HepG2 (cell line): ENCODE measurements around the gene GJC1.

Source experiments
- EP300 ChIP-seq, 3 experiments: sonication (generic) in 1 of 3; formaldehyde crosslinking in 1 of 3; IDR thresholded peaks; 2 replicates each; pipeline versions ENCODE4 v1.5.1 to v1.6.1; 2011 to 2020; ENCODE audit warnings: low read depth in 2 of 3, low read length in 2 of 3, borderline replicate concordance in 1 of 3, improper control_type of control experiment in 1 of 3, mild to moderate bottlenecking in 1 of 3, missing genetic modification reagents in 1 of 3, moderate library complexity in 1 of 3
- MAFK ChIP-seq, 2 experiments: IDR thresholded peaks in 1 of 2; conservative IDR thresholded peaks in 1 of 2; 2 replicates each; pipeline ENCODE4 v1.6.1; 2011; ENCODE audit warnings: improper control_type of control experiment in 2 of 2, low read length in 2 of 2

DNA sequence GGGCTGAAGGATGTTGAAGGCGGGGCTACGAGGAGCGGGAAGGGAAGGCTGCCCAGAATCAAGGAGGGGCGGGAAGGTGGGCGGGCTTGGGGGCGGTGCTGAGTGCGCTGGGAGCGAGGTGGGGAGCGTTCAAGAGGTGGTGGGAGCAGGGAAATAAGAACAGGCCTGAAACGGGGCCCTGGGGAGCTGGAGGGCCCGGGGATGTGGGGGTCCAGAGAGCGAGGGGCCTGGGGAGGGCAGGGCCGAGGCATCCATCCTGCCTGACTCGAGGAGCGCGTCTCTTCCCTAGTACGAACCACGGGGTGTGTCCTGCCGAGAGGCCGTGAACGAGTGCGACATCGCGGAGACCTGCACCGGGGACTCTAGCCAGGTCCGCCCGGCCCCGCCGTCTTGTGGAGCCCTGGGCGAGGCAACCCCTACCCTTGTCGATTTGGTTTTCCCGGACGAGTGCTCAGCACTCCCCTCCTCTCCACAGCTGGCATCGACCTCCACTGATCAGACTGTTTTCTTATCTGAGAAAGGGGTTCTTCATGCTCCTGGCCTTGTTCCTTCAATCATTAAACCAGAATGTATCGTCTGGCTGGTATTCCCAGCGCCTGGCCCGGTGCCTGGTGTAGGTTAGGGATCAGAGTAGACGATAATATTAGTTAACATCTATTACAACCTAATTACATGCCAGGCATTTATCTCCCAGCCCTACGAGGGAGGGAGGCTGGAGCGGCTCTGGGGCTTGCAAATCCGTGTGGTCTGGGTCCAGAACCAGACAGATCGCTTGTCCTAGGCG is 54.1 kb downstream of the GJC1 start:
- no peak for TF ChIP-seq EP300 (IDR thresholded peaks at IDR 0.05; ENCODE audit: low read depth in 2 of 2, low read length in 2 of 2)
- TF ChIP-seq EP300 (CRISPR knock-in tag; IDR thresholded peaks at IDR 0.05; ENCODE audit: borderline replicate concordance): no peak
- TF ChIP-seq MAFK (conservative IDR thresholded peaks at IDR 0.05 in 1 of 2, IDR thresholded peaks at IDR 0.05 in 1 of 2; ENCODE audit: low read length in 2 of 2): no peak
